Transverse colon (tissue), 4 donors: ENCODE results near the gene MRPL18. TPM values are rescaled to one million over a fixed set of nuclear protein-coding genes. Genes with fewer than 3 reads are reported as not detected.
A peak's percentile ranks its signal among the peaks of the same experiment; 100 is the strongest.
"Not testable (repeated sequence)": the region's sequence is repeated elsewhere in the genome, so short reads cannot be mapped to it uniquely, and the experiment has no call there.

ENCODE experiments used
- DNase-seq: peaks from one replicate; pipeline ENCODE4 v3.0.0-alpha.2; 2019
- H3K27ac ChIP-seq, 4 donors: fragments of 200-600 bp; sonication (generic); 2 replicates each; pipeline ENCODE4 v1.5.1; 2016 to 2018; ENCODE audit warnings: inconsistent platforms in 4 of 4
- H3K27me3 ChIP-seq: fragments of 200-600 bp; sonication (generic); 2 replicates; pipeline ENCODE4 v1.5.1; 2017; ENCODE audit warnings: inconsistent platforms
- H3K36me3 ChIP-seq, 4 donors: fragments of 200-600 bp; sonication (generic); 2 replicates each; pipeline ENCODE4 v1.5.1; 2017 to 2019; ENCODE audit warnings: inconsistent platforms in 4 of 4
- H3K4me1 ChIP-seq, 4 donors: fragments of 200-600 bp; sonication (generic); 2 replicates each; pipeline ENCODE4 v1.5.1; 2017 to 2020; ENCODE audit warnings: inconsistent platforms in 4 of 4
- H3K4me3 ChIP-seq, 4 donors: fragments of 200-600 bp; sonication (generic); 1 replicate in 1 of 4; 2 replicates in 3 of 4; pipeline versions ENCODE4 v1.5.1 to v1.6.1; 2017 to 2019; ENCODE audit warnings: inconsistent platforms in 4 of 4
- H3K9me3 ChIP-seq, 2 donors: fragments of 200-600 bp; sonication (generic); 2 replicates each; pipeline ENCODE4 v1.5.1; 2017 to 2019; ENCODE audit warnings: inconsistent platforms in 2 of 2
- CTCF ChIP-seq, 5 experiments: fragments of 200-600 bp in 3 of 5; fragments of 450-650 bp in 2 of 5; sonication (generic) in 3 of 5; IDR thresholded peaks; 1 replicate in 2 of 5; 2 replicates in 3 of 5; pipeline ENCODE4 v1.5.1; 2016 to 2017; ENCODE audit warnings: antibody characterized with exemption in 5 of 5, inconsistent platforms in 3 of 5, mild to moderate bottlenecking in 2 of 5, moderate library complexity in 1 of 5
- EP300 ChIP-seq: sonication (generic); formaldehyde crosslinking; IDR thresholded peaks from one replicate; pipeline ENCODE4 v1.6.1; 2017; ENCODE audit warnings: antibody characterized with exemption, low read depth
- POLR2A ChIP-seq: fragments of 450-650 bp; IDR thresholded peaks from one replicate; pipeline ENCODE4 v1.6.1; 2016; ENCODE audit warnings: antibody characterized with exemption, mild to moderate bottlenecking, moderate library complexity
- POLR2AphosphoS5 ChIP-seq, 3 donors: sonication (generic); formaldehyde crosslinking; IDR thresholded peaks; one replicate each; pipeline ENCODE4 v1.6.1; 2016; ENCODE audit warnings: antibody characterized with exemption in 3 of 3
- WGBS, 2 donors: methylation state at CpG; one replicate each; pipeline ENCODE4 v1.1.5; 2018; ENCODE audit warnings: low coverage in 1 of 2; 5-methylcytosine and 5-hydroxymethylcytosine counted together
- in situ Hi-C, 4 donors: fragments of 200-750 bp; cut with MboI; loops; one replicate each; pipeline versions ENCODE4 v1.15.0 to v1.15.1; 2017; ENCODE audit warnings: low sequenced_read_pairs in 3 of 4, low pct_ligation_motif_present in 1 of 4, low pct_unique_long_range_greater_than_20kb in 1 of 4
- intact Hi-C: fragments of 100-400 bp; cut with DNase I; formaldehyde crosslinking; loops from one replicate; pipeline ENCODE4 v1.15.1; 2023; ENCODE audit warnings: low total_unique reads
- total RNA-seq, 4 donors: library from RNA; depleted of rRNA; stranded (reverse); fragments of >200 nt; gene quantifications; one replicate each; pipeline ENCODE4 v1.1.0, GENCODE V29; 2016

Gene MRPL18
- 10 to 100 TPM; 15.3 to 68.1 (median 40.6) TPM for total RNA-seq

GRCh38 chr6:159790149-159790955, at the start of gene MRPL18:
Gene MRPL18, plus strand, starts transcription at chr6:159790467. Its CDS starts 121 bp downstream, at chr6:159790588.
- peak within 1 kb of the TSS; percentile 92 to 100 (median 99) for H3K27ac ChIP-seq
- DNase-seq: peak; percentile 95
- no peaks in the 10 kb centered on the region for H3K27me3 ChIP-seq
- peak in 1 of 5 experiments; percentile 5 for TF ChIP-seq CTCF (IDR thresholded peaks at IDR 0.05)
- no peak for TF ChIP-seq EP300
- TF ChIP-seq POLR2AphosphoS5 (IDR thresholded peaks at IDR 0.05): peak; percentile 85 to 90 (median 88)
- TF ChIP-seq POLR2A: peak; percentile 57
- intact Hi-C loops (loop anchor here (2.0 kb wide), 1 partner anchor 100 kb away; no protein-coding TSS in a partner anchor), in situ Hi-C loops (loop anchor here in 2 of 4 donors (25.0 kb wide), 1 partner anchor 103 kb away; the partner anchor contains the start of gene SOD2 (in 2 of the 2))
- H3K4me3 ChIP-seq: peak within 1 kb of the TSS; percentile 80 to 98 (median 82)
- no peaks in the 10 kb centered on the region for H3K9me3 ChIP-seq
- 0% methylated on average over 1 to 47 of the region's 56 CpGs for WGBS, 2 donors
- peaks cover 0 to 33% (median 9%) of the 10 kb centered on the region in 4 donors for H3K36me3 ChIP-seq
- H3K4me1 ChIP-seq: peaks cover 27 to 50% (median 38%) of the 10 kb centered on the region in 4 donors

GRCh38 chr6:159742165-159742564, 48.1 kb upstream of the MRPL18 start:
- in situ Hi-C loops: no loop called here
- Histone ChIP-seq H3K27ac (no peak overlapping the region), H3K4me3 (no peak overlapping the region), H3K4me1 (peaks cover 0 to 23% (median 0%) of the 10 kb centered on the region in 4 donors), H3K9me3 (no peaks in the 10 kb centered on the region), H3K27me3 (no peaks in the 10 kb centered on the region), H3K36me3 (peaks cover 0 to 73% (median 25%) of the 10 kb centered on the region in 4 donors)
- 75 to 90% methylated on average over 1 of the region's 1 CpG for WGBS, 2 donors
- no peak for DNase-seq
- TF ChIP-seq CTCF (IDR thresholded peaks at IDR 0.05) (no peak), EP300 (no peak), POLR2AphosphoS5 (IDR thresholded peaks at IDR 0.05) (no peak), POLR2A (no peak)
- intact Hi-C loops: no loop called here

- WGBS, 2 donors: 83 to 84% methylated on average over 7 of the region's 7 CpGs
- intact Hi-C loops (no loop called here), in situ Hi-C loops (no loop called here)
- no peak overlapping the region for H3K4me3 ChIP-seq
- H3K27ac ChIP-seq: no peak overlapping the region
- H3K27me3 ChIP-seq: no peaks in the 10 kb centered on the region
- H3K9me3 ChIP-seq: no peaks in the 10 kb centered on the region
- DNase-seq: no peak
- TF ChIP-seq POLR2AphosphoS5 (IDR thresholded peaks at IDR 0.05) (no peak), EP300 (no peak), POLR2A (no peak), CTCF (IDR thresholded peaks at IDR 0.05) (no peak)
- peaks cover 0 to 72% (median 28%) of the 10 kb centered on the region in 4 donors for H3K36me3 ChIP-seq
- peaks cover 0 to 2% (median 0%) of the 10 kb centered on the region in 4 donors for H3K4me1 ChIP-seq
Observed at GRCh38 chr6:159745081-159745480, 45.2 kb upstream of the MRPL18 start.

GRCh38 chr6:159746759-159747158, 43.5 kb upstream of the MRPL18 start:
- no peaks in the 10 kb centered on the region for H3K9me3 ChIP-seq
- no peak overlapping the region for H3K4me3 ChIP-seq
- in situ Hi-C loops (no loop called here), intact Hi-C loops (no loop called here)
- H3K4me1 ChIP-seq: no peaks in the 10 kb centered on the region
- TF ChIP-seq POLR2AphosphoS5 (IDR thresholded peaks at IDR 0.05) (no peak), CTCF (IDR thresholded peaks at IDR 0.05) (no peak), EP300 (no peak), POLR2A (no peak)
- peaks cover 0 to 80% (median 25%) of the 10 kb centered on the region in 4 donors for H3K36me3 ChIP-seq
- no peak overlapping the region for H3K27ac ChIP-seq
- 89 to 100% methylated on average over 1 of the region's 1 CpG for WGBS, 2 donors
- H3K27me3 ChIP-seq: no peaks in the 10 kb centered on the region
- no peak for DNase-seq

GRCh38 chr6:159748127-159748526, 42.1 kb upstream of the MRPL18 start:
- H3K4me1 ChIP-seq, H3K27ac ChIP-seq, in situ Hi-C loops, H3K9me3 ChIP-seq, H3K27me3 ChIP-seq, H3K4me3 ChIP-seq, intact Hi-C loops, DNase-seq: not testable (repeated sequence)
- WGBS, 2 donors: 78 to 88% methylated on average over 4 to 7 of the region's 7 CpGs
- H3K36me3 ChIP-seq: peaks cover 0 to 71% (median 24%) of the 10 kb centered on the region in 4 donors
